CD14-positive monocyte (primary cell): Measurements from ENCODE around the gene RBBP6. TPM values are rescaled to one million over a fixed set of nuclear protein-coding genes. Genes with fewer than 3 reads are reported as not detected.

Source experiments
- DNase-seq, 3 donors: peaks; one replicate each; pipeline ENCODE4 v3.0.0-alpha.2; 2011 to 2022
- H2AFZ ChIP-seq: 2 replicates; pipeline ENCODE4 v1.6.0; 2012; ENCODE audit warnings: mild to moderate bottlenecking, low read depth, low read length, inconsistent platforms; ENCODE audit not compliant: insufficient read depth, poor library complexity, severe bottlenecking
- H3K27ac ChIP-seq, 2 donors: 1 replicate in 1 of 2; 2 replicates in 1 of 2; pipeline ENCODE4 v1.5.1; 2012 to 2013; ENCODE audit warnings: low read length in 2 of 2, control low read depth in 1 of 2, inconsistent platforms in 1 of 2, low read depth in 1 of 2, mild to moderate bottlenecking in 1 of 2
- H3K27me3 ChIP-seq, 2 donors: one replicate each; pipeline versions ENCODE4 v1.6.0 to v1.6.1; 2011 to 2013; ENCODE audit warnings: low read length in 2 of 2; ENCODE audit not compliant: control insufficient read depth in 2 of 2, insufficient read depth in 2 of 2
- H3K36me3 ChIP-seq, 2 donors: replicated peaks in 1 of 2; 1 replicate in 1 of 2; 2 replicates in 1 of 2; pipeline versions ENCODE4 v1.5.1 to v1.6.1; 2012 to 2013; ENCODE audit warnings: low read length in 2 of 2, control low read depth in 1 of 2, inconsistent platforms in 1 of 2, mild to moderate bottlenecking in 1 of 2; ENCODE audit not compliant: insufficient read depth in 2 of 2, control insufficient read depth in 1 of 2
- H3K4me1 ChIP-seq, 2 donors: 1 replicate in 1 of 2; 2 replicates in 1 of 2; pipeline versions ENCODE4 v1.5.1 to v1.6.1; 2012 to 2013; ENCODE audit warnings: low read length in 2 of 2, control low read depth in 1 of 2, inconsistent platforms in 1 of 2, mild to moderate bottlenecking in 1 of 2, moderate library complexity in 1 of 2; ENCODE audit not compliant: insufficient read depth in 2 of 2, control insufficient read depth in 1 of 2
- H3K4me2 ChIP-seq: replicated peaks from 2 replicates; pipeline ENCODE3; 2012; ENCODE audit warnings: low read length, moderate library complexity, mild to moderate bottlenecking; ENCODE audit not compliant: poor library complexity, severe bottlenecking; ENCODE audit errors: extremely low read depth
- H3K4me3 ChIP-seq, 3 experiments: fragments of 200-600 bp in 1 of 3; sonication (generic) in 1 of 3; replicated peaks in 1 of 3; 1 replicate in 2 of 3; 2 replicates in 1 of 3; pipeline ENCODE4 v1.5.1; 2011 to 2013; ENCODE audit warnings: low read length in 3 of 3, mild to moderate bottlenecking in 3 of 3, control low read depth in 2 of 3, low read depth in 2 of 3, inconsistent platforms in 1 of 3, moderate library complexity in 1 of 3
- H3K79me2 ChIP-seq: 2 replicates; pipeline ENCODE4 v1.6.0; 2012; ENCODE audit warnings: mild to moderate bottlenecking, control low read depth, inconsistent platforms, low read length, moderate library complexity; ENCODE audit not compliant: insufficient read depth
- H3K9ac ChIP-seq: 2 replicates; pipeline ENCODE4 v1.6.0; 2017; ENCODE audit warnings: low read length, mild to moderate bottlenecking; ENCODE audit not compliant: insufficient read depth, poor library complexity, severe bottlenecking
- H3K9me3 ChIP-seq, 2 donors: replicated peaks in 1 of 2; 1 replicate in 1 of 2; 2 replicates in 1 of 2; pipeline versions ENCODE4 v1.5.1 to v1.6.1; 2012 to 2013; ENCODE audit warnings: low read length in 2 of 2, control low read depth in 1 of 2; ENCODE audit not compliant: control insufficient read depth in 1 of 2, insufficient read depth in 1 of 2
- H4K20me1 ChIP-seq: 2 replicates; pipeline ENCODE4 v1.6.0; 2012; ENCODE audit warnings: mild to moderate bottlenecking, low read length, control low read depth, moderate library complexity; ENCODE audit not compliant: insufficient read depth
- H3K27ac Mint-ChIP-seq, 7 donors: one replicate each; pipeline ENCODE4 v1.8.0; 2020; ENCODE audit warnings: mild to moderate bottlenecking in 7 of 7, mixed read lengths in 7 of 7, moderate library complexity in 6 of 7, inconsistent platforms in 2 of 7
- H3K27me3 Mint-ChIP-seq, 3 donors: one replicate each; pipeline ENCODE4 v1.8.0; 2021 to 2022; ENCODE audit warnings: low read depth in 3 of 3, mild to moderate bottlenecking in 3 of 3, mixed read lengths in 3 of 3, moderate library complexity in 3 of 3, inconsistent platforms in 1 of 3
- H3K36me3 Mint-ChIP-seq, 2 donors: one replicate each; pipeline ENCODE4 v1.8.0; 2020; ENCODE audit warnings: mixed read lengths in 2 of 2, inconsistent platforms in 1 of 2, mild to moderate bottlenecking in 1 of 2
- H3K4me1 Mint-ChIP-seq: one replicate; pipeline ENCODE4 v1.8.0; 2020; ENCODE audit warnings: mild to moderate bottlenecking, mixed read lengths
- H3K4me3 Mint-ChIP-seq, 2 donors: one replicate each; pipeline ENCODE4 v1.8.0; 2020; ENCODE audit warnings: mild to moderate bottlenecking in 2 of 2, mixed read lengths in 2 of 2, moderate library complexity in 1 of 2
- H3K9me3 Mint-ChIP-seq, 7 donors: one replicate each; pipeline ENCODE4 v1.8.0; 2020 to 2022; ENCODE audit warnings: mixed read lengths in 7 of 7, mild to moderate bottlenecking in 6 of 7, moderate library complexity in 6 of 7, inconsistent platforms in 2 of 7
- WGBS: methylation state at CpG from one replicate; pipeline ENCODE4 v1.1.5; 2013; ENCODE audit warnings: missing lambda C conversion rate; ENCODE audit not compliant: insufficient coverage; 5-methylcytosine and 5-hydroxymethylcytosine counted together
- intact Hi-C, 2 donors: fragments of 100-400 bp; cut with micrococcal nuclease; formaldehyde crosslinking; loops; one replicate each; pipeline versions ENCODE4 v1.15.0 to v1.15.1; 2023
- polyA plus RNA-seq, 3 donors: library from polyadenylated mRNA; depleted of rRNA in 1 of 3; unstranded in 2 of 3; stranded (reverse) in 1 of 3; fragments of 300-500 nt in 2 of 3; fragments of >200 nt in 1 of 3; fragmentation: Illumina TruSeq in 2 of 3; gene quantifications; 1 replicate in 2 of 3; 2 replicates in 1 of 3; pipeline ENCODE4 v1.2.3, GENCODE V29; 2012 to 2021
- TF ChIP-seq, protein P1 (sequence below): fragments of 200-600 bp; IDR thresholded peaks from one replicate; pipeline ENCODE4 v1.8.0; 2022; ENCODE audit warnings: antibody characterized with exemption, mild to moderate bottlenecking

The RBBP6 gene
- polyA plus RNA-seq, 3 donors, result 13.2 to 85.2 (median 20.1) TPM

DNA sequence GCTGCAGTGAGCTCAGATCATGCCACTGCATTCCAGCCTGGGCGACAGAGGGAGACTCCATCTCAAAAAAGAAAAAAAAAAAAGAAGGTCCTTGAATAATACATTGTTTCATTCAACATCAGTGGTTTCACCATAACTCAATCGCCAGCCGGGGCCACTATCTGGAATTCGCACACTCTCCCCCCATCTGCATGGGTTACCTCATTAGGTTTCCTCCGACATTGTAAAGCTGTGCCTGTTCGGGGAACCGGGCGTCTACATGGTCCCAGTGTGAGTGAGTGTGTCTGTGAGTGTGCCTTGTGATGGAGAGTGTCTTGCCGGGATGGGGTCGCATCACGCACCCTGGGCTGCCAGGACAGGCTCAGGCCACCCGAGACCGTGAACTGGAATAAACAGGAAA is 16.6 kb upstream of the RBBP6 start:
- Mint-ChIP-seq H3K4me3 (no peak overlapping the region), H3K4me1 (peaks cover 22% of the 10 kb centered on the region), H3K27me3 (peaks cover 5 to 7% (median 5%) of the 10 kb centered on the region in 3 donors), H3K27ac (no peak overlapping the region), H3K9me3 (no peaks in the 10 kb centered on the region), H3K36me3 (no peaks in the 10 kb centered on the region)
- WGBS, result 94% methylated on average over 3 of the region's 13 CpGs
- H3K9me3 ChIP-seq, result no peaks in the 10 kb centered on the region
- H3K79me2 ChIP-seq, result no peaks in the 10 kb centered on the region
- no peak overlapping the region for H3K4me2 ChIP-seq
- H4K20me1 ChIP-seq, result no peaks in the 10 kb centered on the region
- TF ChIP-seq, protein P1, sequence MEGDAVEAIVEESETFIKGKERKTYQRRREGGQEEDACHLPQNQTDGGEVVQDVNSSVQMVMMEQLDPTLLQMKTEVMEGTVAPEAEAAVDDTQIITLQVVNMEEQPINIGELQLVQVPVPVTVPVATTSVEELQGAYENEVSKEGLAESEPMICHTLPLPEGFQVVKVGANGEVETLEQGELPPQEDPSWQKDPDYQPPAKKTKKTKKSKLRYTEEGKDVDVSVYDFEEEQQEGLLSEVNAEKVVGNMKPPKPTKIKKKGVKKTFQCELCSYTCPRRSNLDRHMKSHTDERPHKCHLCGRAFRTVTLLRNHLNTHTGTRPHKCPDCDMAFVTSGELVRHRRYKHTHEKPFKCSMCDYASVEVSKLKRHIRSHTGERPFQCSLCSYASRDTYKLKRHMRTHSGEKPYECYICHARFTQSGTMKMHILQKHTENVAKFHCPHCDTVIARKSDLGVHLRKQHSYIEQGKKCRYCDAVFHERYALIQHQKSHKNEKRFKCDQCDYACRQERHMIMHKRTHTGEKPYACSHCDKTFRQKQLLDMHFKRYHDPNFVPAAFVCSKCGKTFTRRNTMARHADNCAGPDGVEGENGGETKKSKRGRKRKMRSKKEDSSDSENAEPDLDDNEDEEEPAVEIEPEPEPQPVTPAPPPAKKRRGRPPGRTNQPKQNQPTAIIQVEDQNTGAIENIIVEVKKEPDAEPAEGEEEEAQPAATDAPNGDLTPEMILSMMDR, result no peak
- intact Hi-C loops, result no loop called here
- peaks cover 16 to 19% of the 10 kb centered on the region in 2 donors for H3K4me1 ChIP-seq
- no peak for DNase-seq
- H3K9ac ChIP-seq, result no peak overlapping the region
- no peak overlapping the region for H3K4me3 ChIP-seq
- H3K27ac ChIP-seq, result no peak overlapping the region
- H3K36me3 ChIP-seq, result no peaks in the 10 kb centered on the region
- no peaks in the 10 kb centered on the region for H3K27me3 ChIP-seq
- H2AFZ ChIP-seq, result no peak overlapping the region

- Histone ChIP-seq H3K27me3 (no peaks in the 10 kb centered on the region), H3K36me3 (no peaks in the 10 kb centered on the region), H3K9ac (no peak overlapping the region), H3K79me2 (no peaks in the 10 kb centered on the region), H3K9me3 (no peaks in the 10 kb centered on the region), H4K20me1 (no peaks in the 10 kb centered on the region), H3K4me1 (peaks cover 16 to 19% of the 10 kb centered on the region in 2 donors), H2AFZ (no peak overlapping the region), H3K4me3 (no peak overlapping the region), H3K4me2 (no peak overlapping the region), H3K27ac (no peak overlapping the region)
- DNase-seq, result no peak
- 86% methylated on average over 8 of the region's 8 CpGs for WGBS
- TF ChIP-seq, protein P1, result no peak
- Mint-ChIP-seq H3K27ac (no peak overlapping the region), H3K9me3 (no peaks in the 10 kb centered on the region), H3K36me3 (no peaks in the 10 kb centered on the region), H3K27me3 (peaks cover 5 to 6% (median 5%) of the 10 kb centered on the region in 3 donors), H3K4me3 (no peak overlapping the region), H3K4me1 (peaks cover 22% of the 10 kb centered on the region)
- intact Hi-C loops, result no loop called here
These were observed 15.8 kb upstream of the RBBP6 start for GRCh38 chr16:24523569-24523968.
